AG09319 (cell line): ENCODE results near the gene DNAJA3.

Experiments
- DNase-seq: peaks from one replicate; pipeline ENCODE4 v3.0.0-alpha.2; 2010; ENCODE audit warnings: low read depth; ENCODE audit errors: extremely low read depth
- TF ChIP-seq, protein P1 (sequence below): IDR thresholded peaks from 2 replicates; pipeline ENCODE4 v1.5.1; 2011; ENCODE audit warnings: low read depth, mild to moderate bottlenecking, inconsistent platforms, low read length, moderate library complexity

The DNAJA3 gene

DNA sequence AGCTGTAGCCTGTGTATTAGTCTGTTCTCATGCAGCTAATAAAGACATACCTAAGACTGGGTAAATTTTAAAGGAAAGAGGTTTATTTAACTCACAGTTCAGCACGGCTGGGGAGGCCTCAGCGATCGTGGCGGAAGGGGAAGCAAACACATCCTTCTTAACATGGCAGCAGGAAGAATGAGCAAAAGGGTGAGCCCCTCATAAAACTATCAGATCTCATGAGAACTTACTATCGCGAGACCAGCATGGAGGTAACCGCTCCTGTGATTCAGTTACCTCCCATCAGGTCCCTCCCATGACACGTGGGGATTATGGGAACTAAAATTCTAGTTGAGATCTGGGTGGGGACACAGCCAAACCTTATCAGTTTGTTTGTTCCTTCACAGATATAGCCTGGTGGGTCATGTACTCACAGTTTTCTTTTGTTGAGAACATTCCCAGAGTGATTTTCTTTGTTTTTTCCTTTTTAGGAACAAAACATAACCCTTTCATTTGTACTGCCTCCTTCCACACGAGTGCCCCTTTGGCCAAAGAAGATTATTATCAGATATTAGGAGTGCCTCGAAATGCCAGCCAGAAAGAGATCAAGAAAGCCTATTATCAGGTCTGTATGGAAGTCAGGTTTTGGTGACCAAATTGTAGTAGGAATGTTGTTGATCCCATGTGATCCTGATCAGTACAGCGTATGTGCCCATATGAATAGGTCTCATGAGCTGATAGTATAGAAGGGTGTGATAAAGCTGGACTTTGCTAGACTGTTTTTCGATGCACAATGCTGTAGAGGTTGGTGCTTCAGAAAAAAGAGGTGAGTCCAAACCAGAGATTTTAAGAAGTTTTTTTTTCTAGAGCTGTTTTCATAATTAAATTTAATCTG, 8.5 kb downstream of the DNAJA3 start:
- DNase-seq = no peak
- TF ChIP-seq, protein P1, sequence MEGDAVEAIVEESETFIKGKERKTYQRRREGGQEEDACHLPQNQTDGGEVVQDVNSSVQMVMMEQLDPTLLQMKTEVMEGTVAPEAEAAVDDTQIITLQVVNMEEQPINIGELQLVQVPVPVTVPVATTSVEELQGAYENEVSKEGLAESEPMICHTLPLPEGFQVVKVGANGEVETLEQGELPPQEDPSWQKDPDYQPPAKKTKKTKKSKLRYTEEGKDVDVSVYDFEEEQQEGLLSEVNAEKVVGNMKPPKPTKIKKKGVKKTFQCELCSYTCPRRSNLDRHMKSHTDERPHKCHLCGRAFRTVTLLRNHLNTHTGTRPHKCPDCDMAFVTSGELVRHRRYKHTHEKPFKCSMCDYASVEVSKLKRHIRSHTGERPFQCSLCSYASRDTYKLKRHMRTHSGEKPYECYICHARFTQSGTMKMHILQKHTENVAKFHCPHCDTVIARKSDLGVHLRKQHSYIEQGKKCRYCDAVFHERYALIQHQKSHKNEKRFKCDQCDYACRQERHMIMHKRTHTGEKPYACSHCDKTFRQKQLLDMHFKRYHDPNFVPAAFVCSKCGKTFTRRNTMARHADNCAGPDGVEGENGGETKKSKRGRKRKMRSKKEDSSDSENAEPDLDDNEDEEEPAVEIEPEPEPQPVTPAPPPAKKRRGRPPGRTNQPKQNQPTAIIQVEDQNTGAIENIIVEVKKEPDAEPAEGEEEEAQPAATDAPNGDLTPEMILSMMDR = no peak

DNA sequence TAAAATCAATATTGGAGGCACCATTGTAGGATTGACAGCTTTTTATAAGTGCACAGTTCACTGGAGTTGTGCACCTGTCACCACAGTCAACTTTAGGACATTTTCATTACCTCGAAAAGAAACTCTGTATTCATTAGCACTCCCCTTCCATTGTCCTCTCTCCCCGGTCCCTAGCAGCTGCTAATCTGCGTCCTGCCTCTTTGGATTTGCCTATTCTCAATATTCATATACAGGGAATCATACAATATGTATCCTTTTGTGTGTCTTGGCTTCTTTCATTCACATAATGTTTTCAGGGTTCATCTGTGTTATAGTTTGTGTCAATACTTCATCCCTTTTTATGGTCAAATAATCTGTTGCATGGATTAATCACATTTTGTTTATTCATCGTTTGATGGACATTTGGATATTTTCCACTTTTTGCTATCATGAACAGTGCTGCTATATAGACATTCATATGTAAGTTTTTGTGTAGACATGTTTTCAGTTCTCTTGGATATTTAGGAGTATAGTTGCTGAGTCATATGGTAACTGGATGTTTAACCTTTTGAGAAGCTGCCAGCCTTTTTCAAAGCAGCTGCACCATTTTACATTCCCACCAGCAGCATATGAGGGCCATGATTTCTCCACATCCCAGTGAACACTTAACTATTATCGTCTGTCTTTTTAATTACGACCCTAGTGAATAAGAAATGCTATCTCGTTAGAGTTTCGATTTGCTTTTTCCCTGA, 9.8 kb downstream of the DNAJA3 start:
- TF ChIP-seq, protein P1 = no peak
- DNase-seq = no peak

DNA sequence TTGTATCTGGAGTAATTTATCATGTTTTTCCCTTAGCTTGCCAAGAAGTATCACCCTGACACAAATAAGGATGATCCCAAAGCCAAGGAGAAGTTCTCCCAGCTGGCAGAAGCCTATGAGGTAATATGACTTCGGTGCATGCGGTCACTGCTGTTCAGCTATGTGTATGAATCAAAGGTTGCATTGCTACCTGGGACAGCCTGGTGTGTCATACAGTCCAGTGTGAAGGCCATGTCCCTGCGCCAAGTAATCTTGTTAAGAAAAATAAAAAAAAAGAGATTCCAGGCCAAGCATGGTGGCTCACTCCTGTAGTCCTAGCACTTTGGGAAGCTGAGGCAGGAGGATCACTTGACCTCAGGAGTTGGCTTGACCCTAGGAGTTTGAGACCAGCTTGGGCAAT, 11.7 kb downstream of the DNAJA3 start:
- DNase-seq = no peak
- TF ChIP-seq, protein P1 = no peak

DNA sequence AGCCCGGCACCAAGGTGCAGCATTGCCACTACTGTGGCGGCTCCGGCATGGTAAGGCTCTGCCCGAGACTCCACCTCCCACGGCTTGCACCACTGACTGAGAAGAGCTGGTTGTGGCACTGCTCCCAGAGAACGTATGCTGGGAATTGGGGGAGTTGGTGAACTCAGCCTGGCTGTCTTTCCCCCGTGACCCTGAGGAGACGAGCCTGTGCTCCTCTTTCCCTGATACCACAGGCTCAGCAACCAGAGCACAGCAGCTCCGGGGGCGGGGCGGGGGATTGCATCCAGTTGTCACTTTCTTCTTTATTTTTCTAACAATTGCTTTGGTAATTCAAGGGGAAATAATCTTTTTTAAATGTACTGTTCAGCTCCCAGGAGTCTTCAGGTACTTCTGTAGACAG, 16.7 kb downstream of the DNAJA3 start:
- no peak for DNase-seq
- TF ChIP-seq, protein P1 = no peak

DNA sequence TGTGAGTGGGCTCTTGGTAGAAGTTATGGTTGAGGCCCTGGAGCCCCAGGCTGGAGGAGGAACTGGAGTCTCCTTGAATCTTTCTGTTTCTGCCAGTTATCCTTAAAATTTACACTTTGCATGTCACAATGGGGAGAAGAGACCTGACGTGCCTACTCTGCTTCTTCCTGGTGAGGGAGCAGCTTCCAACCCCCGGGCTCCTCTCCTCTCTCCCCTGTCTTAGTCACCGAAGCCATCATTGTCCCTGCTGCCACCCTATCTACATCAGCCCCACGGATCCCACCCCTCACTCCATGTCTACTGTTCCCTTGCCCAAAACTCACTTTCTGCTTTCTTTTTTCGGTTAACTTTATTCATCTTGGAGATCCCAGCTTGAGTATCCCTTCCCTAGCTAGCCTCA, 17.6 kb downstream of the DNAJA3 start:
- DNase-seq = no peak
- TF ChIP-seq, protein P1 = no peak

DNA sequence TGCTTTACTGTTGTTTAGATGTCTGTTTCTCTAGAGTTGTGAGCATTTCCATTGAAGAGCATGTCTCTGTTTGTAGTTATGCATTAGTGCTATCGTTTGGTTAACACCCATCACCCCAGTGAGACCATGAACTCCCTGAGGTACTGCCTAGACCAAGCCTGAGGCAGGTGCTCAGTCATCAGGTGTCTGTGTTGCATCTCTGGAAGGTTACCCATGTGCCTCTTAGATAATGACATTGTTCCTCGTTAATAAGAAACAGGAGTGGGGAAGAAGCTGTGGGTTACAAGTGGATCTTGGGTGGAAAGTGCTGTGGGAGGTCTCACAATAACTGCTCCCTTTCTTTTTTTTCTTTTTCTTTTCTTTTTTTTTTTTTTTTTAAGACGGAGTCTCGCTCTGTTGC, 18.3 kb downstream of the DNAJA3 start:
- no peak for DNase-seq
- TF ChIP-seq, protein P1 = no peak

DNA sequence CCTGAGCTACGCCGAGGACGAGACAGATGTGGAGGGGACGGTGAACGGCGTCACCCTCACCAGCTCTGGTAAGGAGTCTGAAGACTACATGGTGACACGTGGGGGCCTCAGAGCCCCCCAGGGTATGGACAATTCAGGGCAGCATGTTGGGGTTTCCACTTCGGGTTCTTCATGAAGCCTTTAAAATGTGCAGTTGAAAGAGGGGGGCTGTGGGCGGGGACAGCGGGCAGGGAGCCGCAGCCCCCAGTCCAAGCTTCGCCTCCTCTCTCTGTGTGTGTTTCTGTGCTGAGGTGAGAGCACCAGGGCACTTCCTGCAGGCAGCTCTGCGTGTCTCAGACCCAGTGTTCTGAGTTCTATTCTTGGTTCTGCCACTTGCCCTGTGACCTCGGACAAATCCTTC, 24.8 kb downstream of the DNAJA3 start:
- DNase-seq = no peak
- TF ChIP-seq, protein P1 = no peak
